Gastroesophageal sphincter (tissue), 3 donors: Measurements from ENCODE around the gene IFI44.

Experiments
- CTCF ChIP-seq, 4 experiments: fragments of 200-600 bp in 2 of 4; fragments of 450-650 bp in 2 of 4; sonication (generic) in 1 of 4; IDR thresholded peaks; one replicate each; pipeline ENCODE4 v1.5.1; 2017 to 2019; ENCODE audit warnings: antibody characterized with exemption in 4 of 4, mild to moderate bottlenecking in 2 of 4, moderate library complexity in 2 of 4
- POLR2AphosphoS5 ChIP-seq: sonication (generic); formaldehyde crosslinking; IDR thresholded peaks from one replicate; pipeline ENCODE4 v1.6.1; 2017; ENCODE audit warnings: antibody characterized with exemption

GRCh38 chr1:78688697-78689096 is 39.1 kb downstream of the IFI44 start:
- TF ChIP-seq CTCF (IDR thresholded peaks at IDR 0.05) (peak in 1 of 4 experiments; percentile 30), POLR2AphosphoS5 (no peak)
